A673 (cell line): ENCODE data around the gene NR0B1.

Source experiments
- EZH2 ChIP-seq: fragments of 200-600 bp; sonication (generic); IDR thresholded peaks from 2 replicates; pipeline ENCODE4 v1.6.1; 2017; ENCODE audit warnings: borderline replicate concordance, low read depth, mild to moderate bottlenecking, mixed read lengths, antibody characterized with exemption, low read length; ENCODE audit not compliant: poor library complexity, severe bottlenecking
- TF ChIP-seq, protein P1 (sequence below): fragments of 300-800, 200-600 bp; sonication (generic); conservative IDR thresholded peaks from 2 replicates; pipeline ENCODE4 v1.5.1; 2017; ENCODE audit warnings: low read depth, mild to moderate bottlenecking, antibody characterized with exemption, low read length, moderate library complexity, mixed read lengths

- TF ChIP-seq, protein P1, sequence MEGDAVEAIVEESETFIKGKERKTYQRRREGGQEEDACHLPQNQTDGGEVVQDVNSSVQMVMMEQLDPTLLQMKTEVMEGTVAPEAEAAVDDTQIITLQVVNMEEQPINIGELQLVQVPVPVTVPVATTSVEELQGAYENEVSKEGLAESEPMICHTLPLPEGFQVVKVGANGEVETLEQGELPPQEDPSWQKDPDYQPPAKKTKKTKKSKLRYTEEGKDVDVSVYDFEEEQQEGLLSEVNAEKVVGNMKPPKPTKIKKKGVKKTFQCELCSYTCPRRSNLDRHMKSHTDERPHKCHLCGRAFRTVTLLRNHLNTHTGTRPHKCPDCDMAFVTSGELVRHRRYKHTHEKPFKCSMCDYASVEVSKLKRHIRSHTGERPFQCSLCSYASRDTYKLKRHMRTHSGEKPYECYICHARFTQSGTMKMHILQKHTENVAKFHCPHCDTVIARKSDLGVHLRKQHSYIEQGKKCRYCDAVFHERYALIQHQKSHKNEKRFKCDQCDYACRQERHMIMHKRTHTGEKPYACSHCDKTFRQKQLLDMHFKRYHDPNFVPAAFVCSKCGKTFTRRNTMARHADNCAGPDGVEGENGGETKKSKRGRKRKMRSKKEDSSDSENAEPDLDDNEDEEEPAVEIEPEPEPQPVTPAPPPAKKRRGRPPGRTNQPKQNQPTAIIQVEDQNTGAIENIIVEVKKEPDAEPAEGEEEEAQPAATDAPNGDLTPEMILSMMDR: no peak
- no peak for TF ChIP-seq EZH2
Measured at GRCh38 chrX:30262763-30263162, 46.4 kb downstream of the NR0B1 start.
